Dedifferentiated amniotic fluid mesenchymal stem cell (primary cell): ENCODE results near the gene IL22RA1.

Experiments
- DNase-seq: peaks from one replicate; pipeline ENCODE4 v3.0.0-alpha.2; 2016; ENCODE audit errors: extremely low spot score

IL22RA1 gene

DNA sequence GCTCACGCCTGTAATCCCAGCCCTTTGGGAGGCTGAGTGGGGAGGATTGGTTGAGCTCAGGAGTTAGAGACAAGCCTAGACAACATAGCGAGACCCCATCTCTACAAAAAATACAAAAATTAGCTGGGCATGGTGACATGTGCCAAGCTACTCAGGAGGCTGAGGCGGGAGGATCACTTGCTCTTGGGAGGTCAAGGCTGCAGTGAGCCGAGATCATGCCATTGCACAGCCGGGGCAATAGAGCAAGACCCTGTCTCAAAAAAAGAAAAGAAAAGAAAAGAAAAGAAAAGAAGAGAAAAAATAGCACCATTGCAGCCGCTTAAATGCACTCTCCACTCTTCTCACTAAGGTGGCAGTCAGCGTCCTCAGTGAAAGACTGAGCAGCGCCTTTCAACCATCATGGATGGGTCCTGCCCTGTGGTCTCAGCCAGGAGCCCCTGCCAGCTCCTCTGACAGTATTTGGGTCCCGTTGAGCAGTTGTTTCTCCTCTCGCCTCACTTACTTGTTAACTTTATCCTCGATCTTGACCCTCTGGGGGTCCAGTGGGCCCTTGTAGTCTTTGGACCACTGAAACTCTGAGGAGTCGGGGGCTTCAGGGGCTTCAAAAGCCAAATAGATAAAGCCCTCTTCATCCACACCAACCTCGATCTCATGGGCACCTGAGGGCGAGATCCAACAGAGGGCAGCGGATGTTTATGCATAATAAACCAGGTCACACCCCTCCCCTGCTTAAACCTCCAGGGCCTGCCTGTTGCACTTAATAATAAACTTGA lies 67.9 kb downstream of the IL22RA1 start:
- no peak for DNase-seq

DNA sequence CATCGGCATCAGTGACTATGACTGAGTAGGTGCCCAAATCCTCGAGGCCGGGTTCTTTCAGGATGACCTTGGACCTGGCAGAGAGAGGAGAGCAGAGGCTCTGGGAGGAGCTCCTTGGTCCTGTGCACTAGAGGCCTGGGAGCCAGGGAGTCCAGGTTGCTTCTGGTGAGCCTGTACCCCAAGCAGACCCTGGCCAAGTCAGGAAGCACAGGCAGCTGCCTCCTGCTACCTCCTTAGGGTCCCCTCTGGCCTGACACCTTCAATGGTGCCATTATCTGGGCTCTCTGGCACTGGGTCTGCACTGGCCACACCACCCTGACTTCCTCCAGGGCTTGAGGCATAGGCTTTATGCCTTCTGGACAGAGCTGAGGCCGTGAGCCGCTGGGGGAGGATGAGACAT lies 68.7 kb downstream of the IL22RA1 start:
- no peak for DNase-seq

DNA sequence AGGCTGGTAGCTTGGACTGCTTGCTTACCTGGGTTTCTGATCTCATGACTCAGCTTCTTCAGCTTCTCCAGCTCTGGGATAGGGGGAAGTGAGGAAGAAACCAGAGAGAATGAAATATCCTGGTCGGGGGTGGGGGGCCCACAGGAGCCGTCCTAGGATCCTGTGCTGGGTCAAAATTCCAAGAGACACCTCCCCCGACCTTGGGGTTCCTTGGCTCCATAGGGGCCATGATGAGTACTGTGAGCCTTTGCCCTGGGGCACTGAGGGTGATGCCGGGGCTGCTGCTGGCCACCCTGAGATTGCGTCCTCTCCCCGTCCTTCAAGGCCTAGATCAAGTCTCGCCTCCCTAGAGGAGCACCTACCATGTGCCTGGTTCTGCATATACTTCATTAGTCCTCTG lies 71.0 kb downstream of the IL22RA1 start:
- DNase-seq = no peak

DNA sequence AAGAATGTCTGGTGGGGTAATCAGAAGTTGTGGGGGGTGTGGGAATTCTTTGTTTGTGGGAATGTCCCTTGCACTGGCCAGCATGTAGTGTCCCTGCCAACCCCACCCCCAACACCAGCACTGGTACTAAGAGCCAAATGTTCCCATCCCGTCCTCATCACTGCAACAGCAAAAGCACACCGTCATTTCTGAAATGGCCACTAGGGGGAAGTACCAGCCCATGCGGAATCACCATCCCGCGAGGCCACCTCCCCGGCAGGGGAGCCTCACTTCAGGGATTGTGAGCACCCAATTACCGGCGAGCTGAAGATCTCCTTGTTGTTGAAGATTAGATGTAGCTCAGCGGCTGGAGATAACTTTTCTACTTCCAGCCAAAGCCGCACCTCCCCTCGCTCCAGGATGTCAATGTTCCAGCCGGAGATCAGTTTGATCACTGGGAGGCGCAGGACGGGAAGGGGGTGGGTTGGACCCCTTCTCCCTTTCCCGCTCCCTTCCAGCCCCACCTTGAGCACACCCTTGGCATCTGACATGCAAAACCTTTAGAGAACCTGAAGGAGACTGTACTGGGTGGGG lies 72.0 kb downstream of the IL22RA1 start:
- DNase-seq = peak; percentile 78

- DNase-seq = no peak
These were observed 73.1 kb downstream of the IL22RA1 start for GRCh38 chr1:24069817-24070216.
